Fibroblast of lung (primary cell): ENCODE data around the gene RRAD. TPM values are rescaled to one million over a fixed set of nuclear protein-coding genes. Genes with fewer than 3 reads are reported as not detected.
"Not testable (repeated sequence)": the region's sequence is repeated elsewhere in the genome, so short reads cannot be mapped to it uniquely, and the experiment has no call there.

ENCODE experiments used
- DNase-seq, 2 donors: peaks; one replicate each; pipeline versions ENCODE4 v3.0.0 to v3.0.0-alpha.2; 2010; ENCODE audit warnings: low read depth in 2 of 2
- H2AFZ ChIP-seq: 2 replicates; pipeline ENCODE4 v1.5.1; 2012; ENCODE audit warnings: low read length, control low read depth, inconsistent platforms
- H3K27ac ChIP-seq: 2 replicates; pipeline ENCODE4 v1.5.1; 2011; ENCODE audit warnings: low read length, control low read depth; ENCODE audit not compliant: insufficient read depth
- H3K27me3 ChIP-seq: 2 replicates; pipeline ENCODE4 v1.5.1; 2011; ENCODE audit warnings: mild to moderate bottlenecking, low read length; ENCODE audit not compliant: control insufficient read depth, insufficient read depth
- H3K36me3 ChIP-seq: 2 replicates; pipeline ENCODE4 v1.5.1; 2011; ENCODE audit warnings: low read length; ENCODE audit not compliant: control insufficient read depth, insufficient read depth
- H3K4me1 ChIP-seq: 2 replicates; pipeline ENCODE4 v1.5.1; 2011; ENCODE audit warnings: low read length; ENCODE audit not compliant: control insufficient read depth, insufficient read depth; ENCODE audit errors: extremely low read depth
- H3K4me2 ChIP-seq: 2 replicates; pipeline ENCODE4 v1.5.1; 2011; ENCODE audit warnings: low read length, control low read depth; ENCODE audit not compliant: insufficient read depth; ENCODE audit errors: extremely low read depth
- H3K4me3 ChIP-seq, 4 experiments: fragments of 200-600 bp in 1 of 4; sonication (generic) in 1 of 4; replicated peaks in 1 of 4; 2 replicates each; pipeline ENCODE4 v1.5.1; 2011 to 2016; ENCODE audit warnings: low read length in 4 of 4, low read depth in 3 of 4, mild to moderate bottlenecking in 3 of 4, control low read depth in 2 of 4, inconsistent platforms in 1 of 4, mixed read lengths in 1 of 4; ENCODE audit not compliant: insufficient read depth in 1 of 4; ENCODE audit errors: control extremely low read depth in 1 of 4
- H3K79me2 ChIP-seq: 2 replicates; pipeline ENCODE4 v1.5.1; 2012; ENCODE audit warnings: mild to moderate bottlenecking, low read length, inconsistent platforms; ENCODE audit not compliant: control insufficient read depth, insufficient read depth
- H3K9ac ChIP-seq: 2 replicates; pipeline ENCODE4 v1.5.1; 2011; ENCODE audit warnings: mild to moderate bottlenecking, low read length, control low read depth; ENCODE audit not compliant: insufficient read depth
- H3K9me3 ChIP-seq: 2 replicates; pipeline ENCODE4 v1.5.1; 2012; ENCODE audit warnings: low read depth, low read length; ENCODE audit not compliant: control insufficient read depth, insufficient read depth
- H4K20me1 ChIP-seq: 2 replicates; pipeline ENCODE4 v1.5.1; 2011; ENCODE audit warnings: low read length; ENCODE audit not compliant: control insufficient read depth, insufficient read depth; ENCODE audit errors: extremely low read depth
- CTCF ChIP-seq, 2 donors: IDR thresholded peaks in 1 of 2; conservative IDR thresholded peaks in 1 of 2; 1 replicate in 1 of 2; 2 replicates in 1 of 2; pipeline ENCODE4 v1.5.1; 2011 to 2012; ENCODE audit warnings: low read length in 2 of 2, control low read depth in 1 of 2, inconsistent platforms in 1 of 2, low read depth in 1 of 2, mild to moderate bottlenecking in 1 of 2
- EZH2 ChIP-seq: IDR thresholded peaks from 2 replicates; pipeline ENCODE4 v1.5.1; 2012; ENCODE audit warnings: low read length, control low read depth, mild to moderate bottlenecking; ENCODE audit errors: missing control alignments
- polyA plus RNA-seq, 2 donors: library from polyadenylated mRNA; depleted of rRNA in 1 of 2; stranded (reverse) in 1 of 2; unstranded in 1 of 2; fragments of >200 nt; gene quantifications; 2 replicates each; pipeline ENCODE4 v1.2.1, GENCODE V29; 2011 to 2012; ENCODE audit warnings: missing spikeins in 1 of 2
- total RNA-seq: library from RNA; depleted of rRNA; stranded (reverse); fragments of >200 nt; gene quantifications from 2 replicates; pipeline ENCODE4 v1.2.1, GENCODE V29; 2014

Gene RRAD
- total and polyA plus RNA-seq, 2 donors (not counting 1 experiment from before 2014, with no cell fraction given) = 11.6 to 83.7 TPM

DNA sequence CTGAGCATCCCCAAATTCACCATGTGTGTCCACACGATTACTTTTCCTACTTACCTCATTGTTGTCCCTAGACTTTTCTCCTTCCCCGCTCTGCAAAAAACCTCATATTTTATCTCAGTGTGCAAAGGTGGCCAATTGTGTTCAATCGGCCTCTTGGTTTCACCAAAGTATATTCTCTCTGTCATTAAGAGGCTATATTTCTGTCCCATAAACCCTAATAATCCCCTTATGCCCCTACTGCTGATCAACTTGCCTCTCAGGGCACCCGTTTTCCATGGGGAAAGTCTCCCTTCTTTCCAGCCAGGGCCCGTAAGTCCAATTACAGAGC is 21.6 kb upstream of the RRAD start:
- DNase-seq = no peak
- Histone ChIP-seq H3K9me3 (no peaks in the 10 kb centered on the region), H4K20me1 (no peaks in the 10 kb centered on the region), H2AFZ (no peak overlapping the region), H3K27me3 (peaks cover 10% of the 10 kb centered on the region), H3K4me3 (no peak overlapping the region), H3K4me1 (no peaks in the 10 kb centered on the region), H3K79me2 (no peaks in the 10 kb centered on the region), H3K36me3 (peaks cover 13% of the 10 kb centered on the region), H3K27ac (no peak overlapping the region), H3K9ac (no peak overlapping the region), H3K4me2 (no peak overlapping the region)
- TF ChIP-seq CTCF (conservative IDR thresholded peaks at IDR 0.05 in 1 of 2, IDR thresholded peaks at IDR 0.05 in 1 of 2; ENCODE audit: low read depth in 1 of 2, low read length in 2 of 2) (no peak), EZH2 (no peak)

DNA sequence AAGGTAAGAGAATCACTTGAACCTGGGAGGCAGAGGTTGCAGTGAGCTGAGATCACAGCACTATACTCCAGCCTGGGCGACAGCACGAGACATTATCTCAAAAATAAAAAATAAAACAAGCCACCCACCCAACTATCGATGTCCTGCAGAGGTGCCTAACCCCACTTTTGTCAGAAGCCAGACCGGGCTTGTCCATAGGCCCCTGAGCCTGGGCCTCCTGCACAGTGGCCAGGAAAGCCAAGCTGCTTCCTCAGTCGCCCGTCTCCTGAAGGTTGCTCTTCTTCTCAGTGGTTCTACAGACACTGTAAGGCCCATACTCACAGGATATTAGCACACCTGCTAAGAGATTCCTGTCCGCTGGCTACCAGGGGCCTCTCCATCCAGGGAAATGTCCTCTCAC is 21.2 kb upstream of the RRAD start:
- H3K4me3 ChIP-seq = no peak overlapping the region
- no peaks in the 10 kb centered on the region for H3K9me3 ChIP-seq
- no peaks in the 10 kb centered on the region for H3K79me2 ChIP-seq
- peaks cover 10% of the 10 kb centered on the region for H3K27me3 ChIP-seq
- H3K4me2 ChIP-seq = no peak overlapping the region
- no peak overlapping the region for H3K27ac ChIP-seq
- DNase-seq = no peak
- no peak overlapping the region for H2AFZ ChIP-seq
- H3K9ac ChIP-seq = no peak overlapping the region
- H3K36me3 ChIP-seq = peaks cover 15% of the 10 kb centered on the region
- no peaks in the 10 kb centered on the region for H4K20me1 ChIP-seq
- no peak for TF ChIP-seq CTCF (conservative IDR thresholded peaks at IDR 0.05 in 1 of 2, IDR thresholded peaks at IDR 0.05 in 1 of 2; ENCODE audit: low read depth in 1 of 2, low read length in 2 of 2)
- TF ChIP-seq EZH2 = no peak
- no peaks in the 10 kb centered on the region for H3K4me1 ChIP-seq

DNA sequence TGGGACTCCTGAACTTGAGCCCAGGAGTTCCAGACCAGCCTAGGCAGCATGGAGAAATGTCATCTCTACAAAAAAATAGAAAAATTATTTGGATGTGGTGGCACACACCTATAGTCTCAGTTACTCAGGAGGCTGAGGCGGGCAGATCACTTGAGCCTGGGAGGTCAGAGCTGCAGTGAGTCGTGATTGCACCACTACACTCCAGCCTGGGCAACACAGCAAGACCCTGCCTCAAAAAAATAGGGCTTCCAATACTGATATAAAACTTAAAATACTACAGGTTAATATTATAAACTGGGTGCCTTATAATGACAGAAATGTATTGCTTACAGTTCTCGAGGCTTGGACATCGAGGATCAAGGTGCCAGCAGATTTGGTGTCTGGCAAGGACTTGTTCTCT is 20.6 kb upstream of the RRAD start:
- Histone ChIP-seq H3K36me3 (peaks cover 16% of the 10 kb centered on the region), H3K9me3 (no peaks in the 10 kb centered on the region), H3K4me3 (no peak overlapping the region), H2AFZ (no peak overlapping the region), H3K4me1 (no peaks in the 10 kb centered on the region), H3K9ac (no peak overlapping the region), H3K27me3 (peaks cover 10% of the 10 kb centered on the region), H3K4me2 (no peak overlapping the region), H4K20me1 (no peaks in the 10 kb centered on the region), H3K79me2 (no peaks in the 10 kb centered on the region), H3K27ac (no peak overlapping the region)
- TF ChIP-seq EZH2 (no peak), CTCF (conservative IDR thresholded peaks at IDR 0.05 in 1 of 2, IDR thresholded peaks at IDR 0.05 in 1 of 2; ENCODE audit: low read depth in 1 of 2, low read length in 2 of 2) (no peak)
- DNase-seq = no peak

GRCh38 chr16:66944971-66945370 is 19.6 kb upstream of the RRAD start:
- peaks cover 21% of the 10 kb centered on the region for H3K36me3 ChIP-seq
- H4K20me1 ChIP-seq, H3K4me3 ChIP-seq, H3K9me3 ChIP-seq, H3K4me1 ChIP-seq, H3K4me2 ChIP-seq, H3K27ac ChIP-seq, H3K9ac ChIP-seq, H3K79me2 ChIP-seq, H3K27me3 ChIP-seq, DNase-seq, H2AFZ ChIP-seq: not testable (repeated sequence)
